Kidney tubule cell (primary cell): ENCODE measurements around the gene TMA7.
A peak's percentile ranks its signal among the peaks of the same experiment; 100 is the strongest.
"Not testable (repeated sequence)": the region's sequence is repeated elsewhere in the genome, so short reads cannot be mapped to it uniquely, and the experiment has no call there.

Source experiments
- DNase-seq: peaks from one replicate; pipeline ENCODE4 v3.0.0-alpha.2; 2018; ENCODE audit warnings: low spot score

The TMA7 gene

DNA sequence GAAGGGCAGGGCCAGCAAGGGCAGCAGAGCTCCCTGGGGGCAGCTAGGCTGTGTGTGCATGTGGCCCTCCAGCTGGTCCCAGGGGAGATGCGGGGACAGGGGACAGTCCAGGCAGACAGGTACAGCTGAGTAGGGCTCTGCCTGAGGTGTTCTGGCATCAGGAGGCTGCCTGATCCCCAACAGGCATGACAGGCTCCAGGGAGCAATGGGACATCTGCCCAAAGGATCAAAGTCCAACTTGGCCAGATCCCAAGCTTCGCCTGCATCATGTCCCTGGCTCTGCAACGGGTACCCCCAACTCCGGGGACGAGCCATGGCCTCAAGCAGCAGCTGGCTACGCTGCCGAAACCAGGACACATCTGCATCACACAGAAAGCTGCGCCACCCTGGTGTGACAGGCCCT is 28.3 kb downstream of the TMA7 start:
- no peak for DNase-seq

DNA sequence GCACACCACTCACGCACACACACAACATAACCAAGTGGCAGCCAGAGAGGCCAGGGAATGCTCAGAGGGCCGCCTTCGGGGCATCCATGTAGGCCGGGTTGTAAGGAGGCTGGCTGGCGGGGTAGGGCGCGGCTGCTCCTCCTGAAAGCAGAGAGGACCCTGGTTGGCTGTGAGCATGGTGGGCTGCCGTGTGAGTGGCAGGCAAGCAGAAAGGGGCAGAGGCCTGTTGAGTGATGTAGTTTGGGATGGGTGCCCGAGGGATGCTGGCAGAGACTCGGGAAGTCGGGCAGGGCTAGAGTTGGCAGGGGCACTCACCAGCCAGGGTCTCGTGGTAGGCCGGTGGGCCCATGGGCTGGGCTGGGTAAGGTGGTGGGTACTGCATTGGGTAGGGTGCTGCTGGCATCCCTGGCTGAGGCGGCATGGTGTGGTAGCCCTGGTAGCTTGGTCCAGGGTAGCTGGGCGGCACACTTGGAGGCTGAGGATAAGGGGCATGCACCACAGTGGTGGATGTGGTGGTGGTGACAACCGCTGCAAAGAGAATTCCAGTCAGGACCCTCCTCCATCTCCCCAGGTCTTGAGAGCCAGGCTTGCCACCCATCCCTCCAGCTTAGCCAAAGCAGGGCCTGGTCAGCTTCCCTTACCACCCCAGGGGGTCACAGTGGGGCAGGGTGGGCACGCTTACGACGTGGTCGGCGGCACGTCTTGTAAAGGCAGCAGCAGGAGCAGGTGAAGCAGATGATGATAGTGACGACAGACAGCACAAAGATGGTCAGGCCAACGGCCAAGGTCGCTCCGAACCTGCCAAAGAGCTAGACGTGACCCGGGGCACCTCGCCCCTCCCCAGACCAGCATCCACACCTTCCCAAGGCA is 29.2 kb downstream of the TMA7 start:
- no peak for DNase-seq

DNA sequence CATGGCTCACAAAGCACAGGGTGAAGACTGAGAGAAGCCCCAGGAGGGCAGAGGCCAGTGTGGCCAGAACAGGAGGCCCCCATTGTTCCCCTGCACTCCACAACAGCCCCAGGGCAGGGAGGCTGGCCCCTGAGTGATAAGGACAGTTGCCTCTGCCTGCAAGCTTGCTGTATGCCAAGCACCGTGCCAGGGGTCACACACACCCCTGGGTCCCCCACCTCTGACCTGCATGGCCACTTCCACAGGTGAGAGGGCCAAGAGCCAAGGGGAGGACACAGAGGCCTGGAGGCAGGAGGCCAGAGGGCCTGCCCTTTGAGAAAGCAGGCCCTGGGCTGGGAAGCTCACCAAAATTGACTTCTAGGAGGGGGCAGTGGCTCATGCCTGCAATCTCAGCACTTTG is 30.2 kb downstream of the TMA7 start:
- DNase-seq, result no peak

DNA sequence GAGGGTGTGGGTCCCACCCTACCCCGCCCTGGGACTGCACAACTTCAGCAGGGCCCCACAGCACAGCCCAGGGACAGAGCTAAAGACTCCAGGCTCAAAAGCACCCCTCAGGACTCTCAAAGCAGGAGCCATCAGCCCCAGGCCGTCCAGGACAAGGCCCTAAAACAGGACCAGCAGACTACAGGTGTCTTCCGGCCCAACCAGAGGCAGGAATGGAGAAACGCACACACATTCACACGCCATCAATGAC is 32.5 kb downstream of the TMA7 start:
- no peak for DNase-seq

DNA sequence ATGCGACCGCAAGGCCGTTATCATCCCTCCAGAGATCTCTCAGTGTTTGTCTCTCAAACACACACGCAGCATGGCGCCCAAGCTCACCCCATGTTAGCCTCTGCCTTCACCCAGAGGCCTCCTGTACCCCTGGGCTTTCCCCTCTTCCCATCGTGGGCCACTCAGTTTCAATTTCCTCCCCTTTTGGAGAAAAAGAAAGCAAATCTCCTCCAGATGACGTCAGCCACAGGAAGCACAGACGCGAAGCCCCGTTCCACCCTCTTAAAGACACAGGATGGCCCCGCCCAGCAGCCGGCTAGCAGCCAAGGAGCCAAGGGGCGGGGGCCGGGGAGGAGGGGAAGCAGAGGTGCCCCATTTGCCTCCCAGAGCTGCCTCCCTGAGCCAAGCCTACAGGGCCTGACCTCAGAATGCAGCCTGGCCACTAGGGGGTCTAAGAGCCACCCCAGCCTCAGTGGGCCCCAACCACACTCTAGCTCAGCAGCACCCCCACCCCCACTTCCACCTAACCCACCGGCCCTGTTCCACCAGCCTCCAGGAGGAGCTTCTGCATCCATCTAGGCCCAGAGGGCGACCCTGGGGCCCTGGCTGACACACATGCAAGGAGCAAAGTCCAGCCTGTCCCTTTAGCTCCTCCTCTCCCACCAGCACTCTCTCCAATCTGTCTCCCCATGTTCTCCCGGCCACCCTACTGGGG is 33.0 kb downstream of the TMA7 start:
- peak; percentile 96 for DNase-seq

DNA sequence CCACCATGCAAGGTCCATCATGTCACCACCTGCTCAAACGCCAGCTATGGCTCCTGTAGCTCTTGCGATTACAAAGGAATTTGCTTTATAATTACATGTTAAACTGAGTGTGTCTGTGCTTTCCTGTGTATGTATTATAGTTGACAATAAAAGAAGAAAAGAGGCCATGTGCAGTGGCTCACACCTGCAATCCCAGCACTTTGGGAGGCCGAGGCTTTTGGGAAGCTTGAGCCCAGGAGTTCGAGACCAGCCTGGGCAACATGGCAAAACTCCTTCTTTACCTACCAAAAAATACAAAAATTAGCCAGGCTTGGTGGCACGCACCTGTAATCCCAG is 33.5 kb downstream of the TMA7 start:
- no peak for DNase-seq

DNA sequence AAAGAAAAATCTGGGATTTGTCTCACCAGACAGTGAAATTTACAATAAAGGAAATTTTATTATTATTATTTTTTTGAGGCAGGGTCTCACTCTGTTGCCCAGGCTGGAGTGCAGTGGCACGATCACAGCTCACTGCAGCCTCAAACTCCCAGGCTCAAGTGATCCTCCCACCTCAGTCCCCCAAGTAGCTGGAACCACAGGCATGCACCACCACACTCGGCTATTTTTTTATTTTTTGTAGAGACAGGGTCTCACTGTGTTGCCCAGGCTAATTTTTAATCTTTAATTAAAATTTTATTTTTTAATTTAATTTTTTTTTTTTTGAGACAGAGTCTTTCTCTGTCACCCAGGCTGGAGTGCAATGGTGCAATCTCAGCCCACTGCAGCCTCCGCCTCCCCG is 34.0 kb downstream of the TMA7 start:
- DNase-seq, result not testable (repeated sequence)

DNA sequence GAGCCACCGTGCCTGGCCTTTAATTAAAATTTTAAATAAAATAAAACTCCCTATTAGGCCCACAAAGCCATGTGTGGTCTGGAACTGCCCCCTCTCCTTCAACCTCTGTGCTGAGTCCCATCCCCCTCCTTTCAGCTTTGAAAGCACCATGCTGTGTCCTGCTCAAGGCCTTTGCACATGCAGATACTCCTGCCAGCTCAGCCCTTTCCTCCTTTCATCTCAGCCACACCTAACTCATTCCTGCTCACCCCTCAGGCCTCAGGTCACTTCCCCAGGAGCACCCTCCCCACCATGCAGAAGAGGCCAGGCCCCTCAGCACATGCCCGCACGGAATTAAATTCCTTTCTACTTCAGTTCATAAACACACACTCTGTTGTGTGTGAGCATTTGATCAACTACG is 34.6 kb downstream of the TMA7 start:
- no peak for DNase-seq

DNA sequence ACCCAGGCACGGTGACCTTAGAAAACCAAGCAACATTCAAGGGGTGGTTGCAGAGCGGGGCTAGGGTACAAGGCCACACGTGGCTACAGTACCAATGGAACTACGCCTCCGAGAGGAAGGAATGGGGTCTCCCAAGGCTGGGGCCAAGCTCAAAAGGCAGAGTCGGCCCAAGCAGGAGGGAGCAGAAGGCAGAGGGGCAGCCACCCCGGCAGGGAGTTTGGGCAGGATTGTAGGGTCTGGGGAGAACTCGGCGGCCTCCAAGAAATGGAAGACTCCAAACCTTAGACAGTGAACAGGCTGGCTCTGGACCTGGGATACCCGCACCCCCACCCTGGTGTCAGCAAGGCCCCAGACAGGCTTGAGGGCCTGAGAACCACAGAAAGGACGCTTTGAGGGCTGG is 35.1 kb downstream of the TMA7 start:
- no peak for DNase-seq

DNA sequence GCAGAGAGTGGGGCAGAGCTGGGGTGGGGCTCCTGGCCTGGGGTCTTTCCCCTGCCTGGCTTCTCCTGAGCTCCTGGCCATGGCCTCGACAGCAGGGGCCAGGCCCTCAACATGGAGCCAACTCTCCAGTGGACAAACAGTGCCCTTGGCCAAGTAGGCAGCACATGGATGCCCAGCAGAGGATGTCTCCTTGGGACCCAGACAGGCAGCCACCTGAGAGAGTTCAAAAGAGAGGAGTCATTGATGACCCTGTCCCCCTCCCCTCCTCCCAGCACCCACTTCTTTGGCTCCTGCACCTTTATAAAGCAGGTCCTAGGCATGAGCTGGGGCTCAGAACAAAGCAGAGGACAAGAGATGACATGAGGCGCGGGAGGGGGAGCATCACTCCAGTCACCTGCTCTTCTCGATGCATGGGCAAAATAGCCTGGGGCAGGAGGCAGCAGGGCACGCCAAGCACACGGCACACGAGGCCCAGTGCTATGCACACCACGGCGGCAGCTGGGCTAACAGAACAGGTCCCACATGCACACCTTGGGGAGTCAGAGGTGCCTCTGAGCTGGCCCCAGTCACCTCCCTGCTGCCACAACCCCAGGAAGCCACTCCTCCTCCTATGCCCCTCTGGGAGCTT is 36.5 kb downstream of the TMA7 start:
- no peak for DNase-seq

DNA sequence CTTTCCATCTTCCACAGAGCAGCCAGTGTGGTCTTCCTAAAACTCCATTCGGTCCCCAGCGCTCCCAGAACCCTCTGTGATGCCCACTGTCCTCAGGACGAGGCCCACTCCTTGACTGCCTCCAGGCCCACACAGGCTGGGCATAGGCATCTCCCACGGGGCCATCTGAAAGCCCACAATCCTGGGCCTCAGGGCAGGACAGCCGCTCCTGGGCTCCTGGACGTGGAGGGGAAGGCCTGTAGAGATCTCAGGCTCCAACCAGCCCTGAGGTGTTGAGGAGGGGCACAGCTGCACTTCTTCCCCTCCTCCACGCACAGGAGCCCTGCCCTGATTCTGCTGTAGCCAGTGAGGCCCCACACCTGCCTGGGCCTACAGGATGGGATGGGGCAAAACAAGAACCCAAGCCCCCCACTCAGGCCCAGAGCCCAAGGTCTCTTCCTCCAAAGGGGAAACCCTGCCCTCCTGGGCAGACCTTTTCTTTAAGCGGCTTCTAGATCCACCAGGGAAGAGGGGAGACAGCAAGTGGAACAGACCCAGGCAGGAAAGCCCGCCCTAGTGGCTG is 38.0 kb downstream of the TMA7 start:
- DNase-seq, result no peak

DNA sequence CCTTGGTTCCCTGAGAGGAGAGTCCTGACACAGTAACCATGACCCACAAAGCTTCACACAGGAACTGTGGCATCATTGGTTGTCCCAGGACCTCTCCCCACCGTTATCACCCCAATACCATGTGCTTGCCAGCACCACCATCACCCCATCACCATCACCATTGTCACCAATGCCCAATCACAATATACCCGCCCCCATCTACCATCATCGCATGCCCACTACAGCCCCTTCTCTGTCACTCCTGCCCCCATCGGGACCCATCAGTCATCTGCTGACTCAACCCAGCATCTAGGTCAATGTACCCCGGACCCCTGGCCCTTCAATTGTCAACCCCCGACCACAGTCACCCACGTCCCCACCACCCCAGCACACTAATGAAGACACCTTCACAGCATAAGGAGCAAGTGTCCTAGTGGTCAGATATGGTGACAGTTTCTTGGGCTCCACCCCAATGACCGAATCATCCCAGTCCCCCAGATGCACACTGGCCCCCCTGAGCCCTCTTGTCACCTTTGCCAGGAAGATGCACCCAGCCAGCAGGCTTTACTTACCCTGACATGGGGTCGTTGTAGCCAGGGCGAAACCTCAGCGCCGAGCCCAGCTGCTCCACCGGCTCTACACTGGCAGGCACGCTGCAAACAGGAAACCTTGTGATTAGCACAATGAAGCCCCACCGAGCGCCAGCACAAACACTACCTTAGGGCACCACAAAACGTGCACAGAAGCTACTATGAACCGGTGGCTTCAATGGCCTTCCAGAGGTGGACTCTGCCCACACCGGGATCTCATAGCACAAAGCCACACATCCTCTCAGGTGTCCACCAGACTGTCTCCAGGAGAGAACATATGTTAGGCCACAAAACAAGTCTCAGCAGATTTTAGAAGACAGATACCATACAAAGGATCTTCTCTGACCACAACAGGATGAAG is 38.8 kb downstream of the TMA7 start:
- no peak for DNase-seq

DNA sequence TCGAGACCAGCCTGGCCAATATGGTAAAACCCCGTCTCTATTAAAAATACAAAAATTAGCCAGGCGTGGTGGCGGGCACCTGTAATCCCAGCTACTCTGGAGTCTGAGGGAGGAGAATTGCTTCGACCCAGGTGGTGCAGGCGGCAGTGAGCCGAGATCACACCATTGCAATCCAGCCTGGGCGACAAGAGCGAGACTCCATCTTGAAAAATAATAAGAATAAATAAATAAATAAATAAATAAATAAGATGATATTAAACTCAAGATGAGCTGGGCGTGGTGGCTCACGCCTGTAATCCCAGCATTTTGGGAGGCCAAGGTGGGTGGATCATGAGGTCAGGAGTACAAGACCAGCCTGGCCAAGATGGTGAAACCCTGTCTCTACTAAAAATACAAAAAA is 40.8 kb downstream of the TMA7 start:
- not testable (repeated sequence) for DNase-seq

DNA sequence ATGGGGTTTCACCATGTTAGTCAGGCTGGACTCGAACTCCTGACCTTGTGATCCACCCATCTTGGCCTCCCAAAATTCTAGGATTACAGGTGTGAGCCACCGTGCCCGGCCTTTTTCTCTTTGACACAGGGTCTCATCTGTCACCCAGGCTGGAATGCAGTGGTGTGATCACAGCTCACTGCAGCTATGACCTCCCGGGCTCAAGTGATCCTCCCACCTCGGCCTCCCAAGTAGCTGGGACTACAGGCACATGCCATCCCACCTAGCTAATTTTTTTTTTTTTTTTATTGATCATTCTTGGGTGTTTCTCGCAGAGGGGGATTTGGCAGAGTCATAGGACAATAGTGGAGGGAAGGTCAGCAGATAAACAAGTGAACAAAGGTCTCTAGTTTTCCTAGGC is 42.8 kb downstream of the TMA7 start:
- not testable (repeated sequence) for DNase-seq

DNA sequence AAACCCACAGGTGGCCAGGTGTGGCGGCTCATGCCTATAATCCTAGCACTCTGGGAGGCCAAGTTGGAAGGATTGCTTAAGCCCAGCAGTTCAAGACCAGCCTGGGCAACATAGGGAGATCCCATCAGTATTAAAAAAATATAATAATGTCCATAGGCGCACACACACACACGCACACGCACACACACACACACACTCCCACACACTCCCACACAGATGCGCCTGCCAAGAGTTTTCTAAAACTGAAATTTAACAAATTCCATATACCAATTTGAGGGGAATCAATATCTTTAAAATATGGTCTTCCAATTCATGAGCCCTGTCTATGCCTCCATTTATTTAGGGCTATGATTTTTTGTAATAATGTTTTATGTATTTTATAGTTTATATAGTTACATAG is 46.9 kb downstream of the TMA7 start:
- DNase-seq, result no peak

DNA sequence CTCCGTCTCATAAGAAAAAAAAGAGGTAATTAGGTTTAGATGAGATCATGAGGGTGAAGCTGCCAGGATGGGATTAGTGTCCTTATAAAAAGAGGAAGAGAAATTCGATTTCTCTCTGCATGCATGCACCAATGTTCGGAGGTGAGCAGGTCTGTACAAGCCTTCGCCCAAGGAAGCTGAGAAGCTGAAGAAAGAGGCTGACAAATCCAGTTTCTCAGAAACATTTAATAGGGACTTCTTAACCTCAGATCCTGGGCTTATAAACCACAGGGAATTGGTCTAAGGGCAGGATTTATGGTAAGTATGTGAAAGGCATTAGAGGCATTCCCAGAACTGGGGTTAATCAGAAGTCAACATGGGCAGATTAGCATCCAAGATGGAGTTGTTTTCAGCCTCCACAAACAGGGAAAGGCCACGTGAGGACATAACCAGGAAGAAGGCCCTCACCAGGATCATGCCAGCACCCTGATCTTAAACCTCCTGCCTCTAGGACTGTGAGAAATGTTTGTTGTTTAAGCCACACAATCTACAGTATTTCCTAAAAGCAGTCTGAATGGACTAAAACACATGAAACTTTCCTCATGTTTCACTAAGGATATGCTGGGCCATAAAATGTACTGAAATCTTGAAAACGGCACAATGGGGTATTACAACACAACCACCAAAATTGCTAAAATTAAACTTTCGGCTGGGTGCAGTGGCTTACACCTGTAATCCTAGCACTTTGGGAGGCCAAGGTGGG is 52.6 kb downstream of the TMA7 start:
- no peak for DNase-seq

DNA sequence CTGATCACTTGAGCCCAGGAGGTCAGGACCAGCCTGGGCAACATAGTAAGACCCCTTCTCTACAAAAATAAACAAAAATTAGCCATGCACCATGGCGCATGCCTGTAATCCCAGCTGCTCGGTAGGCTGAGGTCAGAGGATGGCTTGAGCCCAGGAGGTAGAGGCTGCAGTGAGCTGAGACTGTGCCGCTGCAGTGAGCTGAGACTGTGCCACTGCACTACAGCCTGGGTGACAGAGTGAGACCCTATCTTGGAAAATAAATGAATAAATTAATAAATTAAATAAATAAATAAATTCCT is 53.1 kb downstream of the TMA7 start:
- no peak for DNase-seq
